Progenitor cell of endocrine pancreas (in vitro differentiated cells): ENCODE data around the gene CR1. TPM values are rescaled to one million over a fixed set of nuclear protein-coding genes. Genes with fewer than 3 reads are reported as not detected.
"Not testable (repeated sequence)": the region's sequence is repeated elsewhere in the genome, so short reads cannot be mapped to it uniquely, and the experiment has no call there.

ENCODE experiments used
- DNase-seq: peaks from one replicate; pipeline ENCODE4 v3.0.0; 2021; ENCODE audit warnings: low spot score; ENCODE audit not compliant: unreplicated experiment
- H3K27ac Mint-ChIP-seq: 2 replicates; pipeline ENCODE4 v1.8.0; 2021; ENCODE audit warnings: mild to moderate bottlenecking, moderate library complexity, mixed read lengths
- H3K27me3 Mint-ChIP-seq: 2 replicates; pipeline ENCODE4 v1.8.0; 2021; ENCODE audit warnings: mixed read lengths
- H3K36me3 Mint-ChIP-seq: 2 replicates; pipeline ENCODE4 v1.8.0; 2022; ENCODE audit warnings: mixed read lengths; ENCODE audit not compliant: insufficient read depth
- H3K4me1 Mint-ChIP-seq: 2 replicates; pipeline ENCODE4 v1.8.0; 2021; ENCODE audit warnings: low read depth, mixed read lengths
- H3K4me3 Mint-ChIP-seq: 2 replicates; pipeline ENCODE4 v1.8.0; 2021; ENCODE audit warnings: low read depth, mild to moderate bottlenecking, moderate library complexity, mixed read lengths
- H3K9me3 Mint-ChIP-seq: 2 replicates; pipeline ENCODE4 v1.8.0; 2021; ENCODE audit warnings: low read depth, mixed read lengths
- total RNA-seq: library from RNA; stranded (reverse); gene quantifications from 2 replicates; pipeline ENCODE4 v1.2.1, GENCODE V29; 2021
- TF ChIP-seq, protein P1 (sequence below): fragments of 200-600 bp; sonication (generic); IDR thresholded peaks from one replicate; pipeline ENCODE4 v1.5.0; 2021; ENCODE audit warnings: antibody characterized with exemption, mild to moderate bottlenecking; ENCODE audit not compliant: unreplicated experiment

The CR1 gene
- total RNA-seq, 1 donor from 2014 or later: 0.41 TPM

DNA sequence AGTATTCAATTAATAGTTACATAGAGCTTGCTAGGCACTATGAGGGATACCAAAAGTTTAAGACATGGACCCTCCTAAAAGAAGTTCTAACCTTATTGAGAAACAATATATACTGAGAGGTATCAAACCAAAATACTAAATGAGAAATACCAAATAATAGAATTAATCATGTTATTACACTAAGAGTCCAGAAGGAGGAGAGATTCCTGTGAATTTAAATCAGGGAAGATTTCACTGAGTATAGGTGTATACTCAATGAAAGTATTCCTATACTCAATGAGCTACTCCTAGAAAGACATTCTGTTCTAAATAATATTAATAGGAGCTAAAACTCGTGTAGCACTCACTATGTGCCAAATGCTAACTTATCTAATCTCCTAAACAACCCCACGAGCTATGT lies 158.4 kb downstream of the CR1 start:
- H3K4me1 Mint-ChIP-seq: peaks cover 21% of the 10 kb centered on the region
- TF ChIP-seq, protein P1, sequence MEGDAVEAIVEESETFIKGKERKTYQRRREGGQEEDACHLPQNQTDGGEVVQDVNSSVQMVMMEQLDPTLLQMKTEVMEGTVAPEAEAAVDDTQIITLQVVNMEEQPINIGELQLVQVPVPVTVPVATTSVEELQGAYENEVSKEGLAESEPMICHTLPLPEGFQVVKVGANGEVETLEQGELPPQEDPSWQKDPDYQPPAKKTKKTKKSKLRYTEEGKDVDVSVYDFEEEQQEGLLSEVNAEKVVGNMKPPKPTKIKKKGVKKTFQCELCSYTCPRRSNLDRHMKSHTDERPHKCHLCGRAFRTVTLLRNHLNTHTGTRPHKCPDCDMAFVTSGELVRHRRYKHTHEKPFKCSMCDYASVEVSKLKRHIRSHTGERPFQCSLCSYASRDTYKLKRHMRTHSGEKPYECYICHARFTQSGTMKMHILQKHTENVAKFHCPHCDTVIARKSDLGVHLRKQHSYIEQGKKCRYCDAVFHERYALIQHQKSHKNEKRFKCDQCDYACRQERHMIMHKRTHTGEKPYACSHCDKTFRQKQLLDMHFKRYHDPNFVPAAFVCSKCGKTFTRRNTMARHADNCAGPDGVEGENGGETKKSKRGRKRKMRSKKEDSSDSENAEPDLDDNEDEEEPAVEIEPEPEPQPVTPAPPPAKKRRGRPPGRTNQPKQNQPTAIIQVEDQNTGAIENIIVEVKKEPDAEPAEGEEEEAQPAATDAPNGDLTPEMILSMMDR: peak; percentile 28
- no peaks in the 10 kb centered on the region for H3K27me3 Mint-ChIP-seq
- no peaks in the 10 kb centered on the region for H3K36me3 Mint-ChIP-seq
- DNase-seq: no peak
- no peak overlapping the region for H3K27ac Mint-ChIP-seq
- no peaks in the 10 kb centered on the region for H3K9me3 Mint-ChIP-seq
- no peak overlapping the region for H3K4me3 Mint-ChIP-seq

DNA sequence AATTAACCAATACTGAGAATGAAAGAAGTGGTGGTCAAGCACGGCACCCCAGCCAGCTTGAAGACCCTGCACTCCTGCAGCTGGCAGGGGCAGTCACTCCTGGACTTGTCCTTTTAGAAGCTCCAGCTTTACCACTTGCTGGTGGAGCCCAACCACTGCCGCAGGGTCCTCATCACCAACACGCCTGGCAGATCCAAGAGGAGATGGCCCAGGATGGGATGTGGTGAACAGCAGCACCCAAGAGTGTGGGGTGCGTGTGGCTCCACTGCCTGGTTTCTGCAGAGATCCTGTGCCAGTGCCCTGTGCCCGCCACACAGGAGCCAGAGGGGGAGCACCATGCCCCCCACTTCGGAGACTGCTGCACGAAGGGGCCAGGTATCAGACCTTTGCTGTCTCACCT lies 162.5 kb downstream of the CR1 start:
- H3K9me3 Mint-ChIP-seq: peaks cover 3% of the 10 kb centered on the region
- H3K4me1 Mint-ChIP-seq: peaks cover 22% of the 10 kb centered on the region
- no peak overlapping the region for H3K27ac Mint-ChIP-seq
- H3K4me3 Mint-ChIP-seq: peak overlapping the region; percentile 0
- H3K36me3 Mint-ChIP-seq: no peaks in the 10 kb centered on the region
- no peak for DNase-seq
- H3K27me3 Mint-ChIP-seq: no peaks in the 10 kb centered on the region
- TF ChIP-seq, protein P1: no peak

DNA sequence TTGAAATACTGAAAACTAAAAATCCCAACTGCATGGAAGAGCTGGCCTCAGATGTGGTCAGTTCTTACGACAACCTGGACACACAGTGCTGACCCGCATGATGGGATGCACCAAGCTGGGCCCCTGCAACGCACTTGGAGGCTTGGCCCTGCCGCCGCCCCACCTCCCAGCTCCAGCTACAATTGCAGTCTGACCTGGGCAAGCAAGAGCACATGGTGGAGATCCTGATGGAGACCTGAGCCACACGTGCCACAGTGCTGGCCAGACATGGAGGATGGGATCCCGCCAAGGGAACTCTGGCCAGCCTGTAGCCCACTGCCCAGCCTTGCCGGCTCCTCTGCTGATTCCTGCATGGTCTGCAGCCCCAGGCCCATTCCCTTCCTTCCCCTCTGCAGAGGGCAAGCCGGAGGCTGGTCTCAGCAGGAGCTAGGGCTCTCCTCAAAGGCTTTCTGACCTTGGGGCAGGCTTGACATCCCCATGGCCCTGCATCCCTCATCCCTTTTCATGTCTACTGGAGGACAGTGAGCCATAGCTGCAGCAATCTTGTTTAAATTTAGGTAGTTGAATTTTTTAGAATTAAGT lies 163.0 kb downstream of the CR1 start:
- TF ChIP-seq, protein P1: no peak
- Mint-ChIP-seq H3K4me1 (peaks cover 22% of the 10 kb centered on the region), H3K36me3 (no peaks in the 10 kb centered on the region), H3K27ac (no peak overlapping the region), H3K4me3 (no peak overlapping the region), H3K9me3 (peaks cover 8% of the 10 kb centered on the region), H3K27me3 (no peaks in the 10 kb centered on the region)
- DNase-seq: no peak

DNA sequence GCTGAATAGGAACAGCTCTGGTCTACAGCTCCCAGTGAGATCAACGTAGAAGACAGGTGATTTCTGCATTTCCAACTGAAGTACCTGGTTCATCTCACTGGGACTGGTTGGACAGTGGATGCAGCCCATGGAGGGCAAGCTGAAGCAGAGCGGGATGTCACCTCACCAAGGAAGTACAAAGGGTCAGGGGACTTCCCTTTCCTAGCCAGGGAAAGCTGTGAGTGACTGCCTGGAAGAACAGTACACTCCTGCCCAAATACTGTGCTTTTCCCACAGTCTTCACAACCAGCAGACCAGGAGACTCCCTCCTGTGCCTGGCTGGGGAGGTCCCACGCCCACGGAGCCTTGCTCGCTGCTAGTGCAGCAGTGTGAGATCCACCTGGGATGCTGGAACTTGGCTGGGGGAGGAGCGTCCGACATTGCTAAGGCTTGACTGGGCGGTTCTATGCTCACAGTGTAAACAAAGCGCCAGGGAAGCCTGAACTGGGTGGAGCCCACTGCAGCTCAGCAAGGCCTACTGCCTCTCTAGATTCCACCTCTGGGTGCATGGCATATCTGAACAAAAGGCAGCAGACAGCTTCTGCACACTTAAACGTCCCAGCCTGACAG lies 163.7 kb downstream of the CR1 start:
- H3K9me3 Mint-ChIP-seq: peaks cover 10% of the 10 kb centered on the region
- H3K27ac Mint-ChIP-seq: no peak overlapping the region
- H3K36me3 Mint-ChIP-seq: no peaks in the 10 kb centered on the region

DNA sequence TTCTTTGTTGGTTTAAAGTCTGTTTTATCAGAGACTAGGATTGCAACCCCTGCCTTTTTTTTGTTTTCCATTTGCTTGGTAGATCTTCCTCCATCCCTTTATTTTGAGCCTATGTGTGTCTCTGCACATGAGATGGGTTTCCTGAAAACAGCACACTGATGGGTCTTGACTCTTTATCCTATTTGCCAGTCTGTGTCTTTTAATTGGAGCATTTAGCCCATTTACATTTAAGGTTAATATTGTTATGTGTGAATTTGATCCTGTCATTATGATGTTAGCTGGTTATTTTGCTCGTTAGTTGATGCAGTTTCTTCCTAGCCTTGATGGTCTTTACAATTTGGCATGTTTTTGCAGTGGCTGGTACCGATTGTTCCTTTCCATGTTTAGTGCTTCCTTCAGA lies 165.5 kb downstream of the CR1 start:
- DNase-seq, H3K4me3 Mint-ChIP-seq, H3K27me3 Mint-ChIP-seq, H3K36me3 Mint-ChIP-seq, H3K27ac Mint-ChIP-seq: not testable (repeated sequence)
- Mint-ChIP-seq H3K9me3 (peaks cover 11% of the 10 kb centered on the region), H3K4me1 (peaks cover 21% of the 10 kb centered on the region)

More for the DNA sequence above, 163.7 kb downstream of the CR1 start:
- Mint-ChIP-seq H3K4me1 (peaks cover 21% of the 10 kb centered on the region), H3K27me3 (no peaks in the 10 kb centered on the region), H3K4me3 (no peak overlapping the region)
- DNase-seq: no peak
- TF ChIP-seq, protein P1: no peak

DNA sequence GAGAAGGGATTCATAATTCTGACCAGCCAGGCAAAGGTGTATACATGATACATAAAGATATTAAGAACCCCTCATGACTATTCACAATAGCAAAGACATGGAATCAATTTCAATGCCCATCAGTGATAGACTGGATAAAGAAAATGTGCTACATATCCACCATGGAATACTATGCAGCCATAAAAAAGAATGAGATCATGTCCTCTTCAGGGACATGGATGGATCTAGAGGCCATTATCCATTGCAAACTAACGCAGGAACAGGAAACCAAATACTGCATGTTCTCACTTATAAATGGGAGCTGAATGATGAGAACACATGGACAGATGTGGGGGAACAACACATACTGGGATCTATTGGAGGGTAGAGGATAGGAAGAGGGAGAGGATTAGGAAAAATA lies 170.4 kb downstream of the CR1 start:
- Mint-ChIP-seq H3K4me1 (no peaks in the 10 kb centered on the region), H3K36me3 (no peaks in the 10 kb centered on the region), H3K4me3 (no peak overlapping the region), H3K9me3 (peaks cover 13% of the 10 kb centered on the region), H3K27me3 (peaks cover 38% of the 10 kb centered on the region), H3K27ac (no peak overlapping the region)
- TF ChIP-seq, protein P1: no peak
- DNase-seq: no peak
